ENCODE results near the gene MYO3B.

DNA sequence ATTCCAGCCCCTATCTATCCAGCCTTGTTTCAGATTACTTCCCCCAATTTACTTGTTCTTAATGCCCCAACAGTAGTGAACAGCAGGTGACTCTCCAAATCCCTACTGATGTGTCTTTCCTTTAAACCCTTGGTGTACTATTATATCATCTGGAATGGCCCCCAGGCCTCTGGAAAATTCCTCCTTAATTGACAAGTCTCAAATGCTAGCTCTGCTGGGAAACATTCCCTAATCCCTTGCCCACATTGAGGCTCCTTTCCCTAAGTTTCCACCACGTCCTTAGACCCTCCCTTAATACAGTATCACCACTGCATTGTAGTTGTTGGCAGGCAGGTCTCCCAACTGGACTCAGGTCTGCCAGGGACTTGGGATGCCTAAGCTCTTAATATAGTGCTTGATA is 41.0 kb downstream of the MYO3B start:
- TF ChIP-seq, protein P1, sequence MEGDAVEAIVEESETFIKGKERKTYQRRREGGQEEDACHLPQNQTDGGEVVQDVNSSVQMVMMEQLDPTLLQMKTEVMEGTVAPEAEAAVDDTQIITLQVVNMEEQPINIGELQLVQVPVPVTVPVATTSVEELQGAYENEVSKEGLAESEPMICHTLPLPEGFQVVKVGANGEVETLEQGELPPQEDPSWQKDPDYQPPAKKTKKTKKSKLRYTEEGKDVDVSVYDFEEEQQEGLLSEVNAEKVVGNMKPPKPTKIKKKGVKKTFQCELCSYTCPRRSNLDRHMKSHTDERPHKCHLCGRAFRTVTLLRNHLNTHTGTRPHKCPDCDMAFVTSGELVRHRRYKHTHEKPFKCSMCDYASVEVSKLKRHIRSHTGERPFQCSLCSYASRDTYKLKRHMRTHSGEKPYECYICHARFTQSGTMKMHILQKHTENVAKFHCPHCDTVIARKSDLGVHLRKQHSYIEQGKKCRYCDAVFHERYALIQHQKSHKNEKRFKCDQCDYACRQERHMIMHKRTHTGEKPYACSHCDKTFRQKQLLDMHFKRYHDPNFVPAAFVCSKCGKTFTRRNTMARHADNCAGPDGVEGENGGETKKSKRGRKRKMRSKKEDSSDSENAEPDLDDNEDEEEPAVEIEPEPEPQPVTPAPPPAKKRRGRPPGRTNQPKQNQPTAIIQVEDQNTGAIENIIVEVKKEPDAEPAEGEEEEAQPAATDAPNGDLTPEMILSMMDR (IDR thresholded peaks at IDR 0.05; ENCODE audit: insufficient read depth, low read length, poor library complexity, severe bottlenecking) = no peak
- TF ChIP-seq EZH2phosphoT487 (conservative IDR thresholded peaks at IDR 0.05; ENCODE audit: low read length) = no peak

Measured in SU-DHL-6 (cell line).